Mesenchymal stem cell (in vitro differentiated cells and primary cell): ENCODE data around the gene CFAP65.

Experiments
- DNase-seq: peaks from one replicate; pipeline ENCODE4 v3.0.0-alpha.2; 2013
- H2AFZ ChIP-seq: one replicate; pipeline ENCODE4 v1.6.1; 2013; ENCODE audit warnings: low read depth, mild to moderate bottlenecking, control low read depth, inconsistent platforms, low read length, moderate library complexity
- H2AK5ac ChIP-seq: 2 replicates; pipeline ENCODE4 v1.6.1; 2013; ENCODE audit warnings: low read length, moderate library complexity, mild to moderate bottlenecking, inconsistent platforms; ENCODE audit not compliant: severe bottlenecking
- H2BK120ac ChIP-seq: one replicate; pipeline ENCODE4 v1.6.1; 2013; ENCODE audit warnings: low read depth, mild to moderate bottlenecking, inconsistent platforms, low read length, moderate library complexity
- H2BK12ac ChIP-seq, 2 experiments: one replicate each; pipeline ENCODE4 v1.6.1; 2013; ENCODE audit warnings: inconsistent platforms in 2 of 2, low read length in 2 of 2, mild to moderate bottlenecking in 2 of 2, moderate library complexity in 2 of 2, control low read depth in 1 of 2
- H2BK15ac ChIP-seq: one replicate; pipeline ENCODE4 v1.6.1; 2013; ENCODE audit warnings: mild to moderate bottlenecking, low read depth, inconsistent platforms; ENCODE audit not compliant: poor library complexity, severe bottlenecking
- H2BK5ac ChIP-seq: 2 replicates; pipeline ENCODE4 v1.6.1; 2013; ENCODE audit warnings: low read depth, mild to moderate bottlenecking, low read length, control low read depth, inconsistent platforms; ENCODE audit not compliant: poor library complexity, severe bottlenecking
- H3K14ac ChIP-seq, 2 experiments: one replicate each; pipeline ENCODE4 v1.6.1; 2013; ENCODE audit warnings: inconsistent platforms in 2 of 2, low read length in 2 of 2, control low read depth in 1 of 2, mild to moderate bottlenecking in 1 of 2, moderate library complexity in 1 of 2
- H3K18ac ChIP-seq, 2 experiments: one replicate each; pipeline ENCODE4 v1.6.1; 2013; ENCODE audit warnings: inconsistent platforms in 2 of 2, low read length in 2 of 2, control low read depth in 1 of 2, low read depth in 1 of 2, mild to moderate bottlenecking in 1 of 2
- H3K23ac ChIP-seq, 2 experiments: one replicate each; pipeline ENCODE4 v1.6.1; 2013; ENCODE audit warnings: inconsistent platforms in 2 of 2, low read length in 2 of 2, mild to moderate bottlenecking in 2 of 2, moderate library complexity in 2 of 2, control low read depth in 1 of 2
- H3K27ac ChIP-seq: 2 replicates; pipeline ENCODE4 v1.5.1; 2013; ENCODE audit warnings: mild to moderate bottlenecking, moderate library complexity, low read length, control low read depth, inconsistent platforms; ENCODE audit not compliant: poor library complexity, severe bottlenecking
- H3K27me3 ChIP-seq, 2 experiments: 2 replicates each; pipeline versions ENCODE4 v1.6.1 to v1.7.0; 2013; ENCODE audit warnings: low read length in 2 of 2, mild to moderate bottlenecking in 2 of 2, moderate library complexity in 2 of 2, control low read depth in 1 of 2, inconsistent platforms in 1 of 2; ENCODE audit not compliant: control insufficient read depth in 1 of 2, insufficient read depth in 1 of 2
- H3K36me3 ChIP-seq, 2 experiments: 2 replicates each; pipeline versions ENCODE4 v1.6.1 to v1.7.0; 2013; ENCODE audit warnings: low read length in 2 of 2, control low read depth in 1 of 2, inconsistent platforms in 1 of 2, low read depth in 1 of 2, mild to moderate bottlenecking in 1 of 2; ENCODE audit not compliant: insufficient read depth in 2 of 2, control insufficient read depth in 1 of 2
- H3K4ac ChIP-seq, 2 experiments: one replicate each; pipeline ENCODE4 v1.6.1; 2013; ENCODE audit warnings: inconsistent platforms in 2 of 2, low read length in 2 of 2, mild to moderate bottlenecking in 2 of 2, moderate library complexity in 2 of 2, control low read depth in 1 of 2, low read depth in 1 of 2
- H3K4me1 ChIP-seq: 2 replicates; pipeline ENCODE4 v1.6.1; 2013; ENCODE audit warnings: low read depth, low read length, control low read depth; ENCODE audit not compliant: control insufficient read depth, insufficient read depth
- H3K4me2 ChIP-seq: 2 replicates; pipeline ENCODE4 v1.6.1; 2013; ENCODE audit warnings: low read length, mild to moderate bottlenecking, inconsistent platforms; ENCODE audit not compliant: poor library complexity, severe bottlenecking
- H3K4me3 ChIP-seq, 2 experiments: 2 replicates each; pipeline versions ENCODE4 v1.5.1 to v1.7.0; 2013; ENCODE audit warnings: low read length in 2 of 2, mild to moderate bottlenecking in 2 of 2, control low read depth in 1 of 2, low read depth in 1 of 2; ENCODE audit not compliant: insufficient read depth in 1 of 2
- H3K79me1 ChIP-seq: replicated peaks from 2 replicates; pipeline ENCODE4 v1.6.1; 2013; ENCODE audit warnings: mild to moderate bottlenecking, control low read depth, low read length, inconsistent platforms; ENCODE audit not compliant: poor library complexity, severe bottlenecking
- H3K9ac ChIP-seq: 2 replicates; pipeline ENCODE4 v1.7.0; 2013; ENCODE audit warnings: mild to moderate bottlenecking, low read length, moderate library complexity
- H3K9me3 ChIP-seq: 2 replicates; pipeline ENCODE4 v1.7.0; 2013; ENCODE audit warnings: mild to moderate bottlenecking, low read length; ENCODE audit not compliant: control insufficient read depth
- H4K8ac ChIP-seq: one replicate; pipeline ENCODE4 v1.6.1; 2013; ENCODE audit warnings: inconsistent platforms, mild to moderate bottlenecking, low read length, moderate library complexity
- H4K91ac ChIP-seq: one replicate; pipeline ENCODE4 v1.6.1; 2013; ENCODE audit warnings: mild to moderate bottlenecking, low read length, inconsistent platforms
- WGBS: methylation state at CpG from one replicate; pipeline ENCODE4 v1.1.7; 2013; ENCODE audit warnings: mixed read lengths; 5-methylcytosine and 5-hydroxymethylcytosine counted together

The CFAP65 gene

GRCh38 chr2:219022616-219023015 is 18.7 kb downstream of the CFAP65 start:
- H3K36me3 ChIP-seq: no peaks in the 10 kb centered on the region
- no peak overlapping the region for H2BK120ac ChIP-seq
- H2BK12ac ChIP-seq: no peak overlapping the region
- H3K23ac ChIP-seq: no peak overlapping the region
- WGBS: 69% methylated on average over 4 of the region's 5 CpGs
- H3K27me3 ChIP-seq: peaks cover 83 to 84% of the 10 kb centered on the region in 2 experiments
- H2AK5ac ChIP-seq: no peak overlapping the region
- H3K4me1 ChIP-seq: no peaks in the 10 kb centered on the region
- no peak for DNase-seq
- H2AFZ ChIP-seq: no peak overlapping the region
- H3K9me3 ChIP-seq: no peaks in the 10 kb centered on the region
- no peaks in the 10 kb centered on the region for H3K79me1 ChIP-seq
- no peak overlapping the region for H4K8ac ChIP-seq
- no peak overlapping the region for H3K27ac ChIP-seq
- H4K91ac ChIP-seq: no peak overlapping the region
- H3K4ac ChIP-seq: no peak overlapping the region
- no peak overlapping the region for H3K4me3 ChIP-seq
- no peak overlapping the region for H2BK5ac ChIP-seq
- no peak overlapping the region for H3K9ac ChIP-seq
- no peak overlapping the region for H3K18ac ChIP-seq
- no peak overlapping the region for H2BK15ac ChIP-seq
- H3K4me2 ChIP-seq: no peak overlapping the region
- no peak overlapping the region for H3K14ac ChIP-seq

- H3K18ac ChIP-seq: no peak overlapping the region
Observed at GRCh38 chr2:219022041-219022440, 19.3 kb downstream of the CFAP65 start.

GRCh38 chr2:219021591-219021990 is 19.7 kb downstream of the CFAP65 start:
- Histone ChIP-seq H3K4ac (no peak overlapping the region), H3K27ac (no peak overlapping the region), H4K8ac (no peak overlapping the region), H3K36me3 (no peaks in the 10 kb centered on the region), H3K9me3 (no peaks in the 10 kb centered on the region), H2BK120ac (no peak overlapping the region), H4K91ac (no peak overlapping the region), H2BK5ac (no peak overlapping the region), H3K23ac (no peak overlapping the region), H2BK12ac (no peak overlapping the region), H2BK15ac (no peak overlapping the region), H3K4me1 (no peaks in the 10 kb centered on the region), H2AK5ac (no peak overlapping the region), H3K9ac (no peak overlapping the region), H2AFZ (no peak overlapping the region), H3K79me1 (no peaks in the 10 kb centered on the region), H3K14ac (no peak overlapping the region), H3K4me2 (no peak overlapping the region), H3K18ac (no peak overlapping the region), H3K27me3 (peaks cover 84 to 85% of the 10 kb centered on the region in 2 experiments), H3K4me3 (no peak overlapping the region)
- 79% methylated on average over 9 of the region's 9 CpGs for WGBS
- DNase-seq: no peak

More at GRCh38 chr2:219022041-219022440, 19.3 kb downstream of the CFAP65 start:
- Histone ChIP-seq H3K23ac (no peak overlapping the region), H3K9me3 (no peaks in the 10 kb centered on the region), H2BK15ac (no peak overlapping the region), H2BK5ac (no peak overlapping the region), H3K36me3 (no peaks in the 10 kb centered on the region), H2AFZ (no peak overlapping the region), H3K27ac (no peak overlapping the region), H4K91ac (no peak overlapping the region), H3K14ac (no peak overlapping the region), H3K4me2 (no peak overlapping the region), H4K8ac (no peak overlapping the region), H2BK12ac (no peak overlapping the region), H3K4ac (no peak overlapping the region), H2AK5ac (no peak overlapping the region), H3K9ac (no peak overlapping the region), H3K27me3 (peaks cover 83 to 84% of the 10 kb centered on the region in 2 experiments), H2BK120ac (no peak overlapping the region), H3K79me1 (no peaks in the 10 kb centered on the region), H3K4me1 (no peaks in the 10 kb centered on the region), H3K4me3 (no peak overlapping the region)
- DNase-seq: no peak
- WGBS: 82% methylated on average over 11 of the region's 12 CpGs

- no peak overlapping the region for H2AFZ ChIP-seq
- H3K36me3 ChIP-seq: no peaks in the 10 kb centered on the region
- H3K79me1 ChIP-seq: no peaks in the 10 kb centered on the region
- H4K91ac ChIP-seq: no peak overlapping the region
- WGBS: 77% methylated on average over 7 of the region's 11 CpGs
- no peak overlapping the region for H3K4me3 ChIP-seq
- H4K8ac ChIP-seq: no peak overlapping the region
- no peak for DNase-seq
- no peak overlapping the region for H2AK5ac ChIP-seq
- no peak overlapping the region for H2BK120ac ChIP-seq
- no peak overlapping the region for H3K23ac ChIP-seq
- no peak overlapping the region for H2BK15ac ChIP-seq
- H3K9ac ChIP-seq: no peak overlapping the region
- no peaks in the 10 kb centered on the region for H3K9me3 ChIP-seq
- peaks cover 80 to 90% of the 10 kb centered on the region in 2 experiments for H3K27me3 ChIP-seq
- H2BK12ac ChIP-seq: no peak overlapping the region
- no peaks in the 10 kb centered on the region for H3K4me1 ChIP-seq
- H3K18ac ChIP-seq: no peak overlapping the region
- no peak overlapping the region for H3K4ac ChIP-seq
- no peak overlapping the region for H3K27ac ChIP-seq
- H2BK5ac ChIP-seq: no peak overlapping the region
- no peak overlapping the region for H3K4me2 ChIP-seq
- no peak overlapping the region for H3K14ac ChIP-seq
Observed at GRCh38 chr2:219020604-219021365, 20.5 kb downstream of the CFAP65 start.
